Measurements from ENCODE around the gene IRS2.

Gene IRS2

GRCh38 chr13:109761695-109762094 is 24.7 kb downstream of the IRS2 start:
- H3K4me1 ChIP-seq (ENCODE audit: control insufficient read depth in 5 of 5, insufficient read depth in 5 of 5, low read length in 5 of 5), result peaks cover 0 to 64% (median 20%) of the 10 kb centered on the region in 5 donors

GRCh38 chr13:109760951-109761350 is 25.4 kb downstream of the IRS2 start:
- Histone ChIP-seq H3K4me1 (ENCODE audit: control insufficient read depth in 5 of 5, insufficient read depth in 5 of 5, low read length in 5 of 5) (peaks cover 0 to 67% (median 23%) of the 10 kb centered on the region in 5 donors), H3K9ac (ENCODE audit: low read length in 5 of 5) (peak overlapping the region in 2 of 5 donors; percentile 3 to 8), H3K9me3 (ENCODE audit: control insufficient read depth in 5 of 5, low read length in 5 of 5) (no peaks in the 10 kb centered on the region), H3K27me3 (ENCODE audit: control insufficient read depth in 5 of 5, insufficient read depth in 4 of 5, low read length in 5 of 5) (no peaks in the 10 kb centered on the region), H3K27ac (ENCODE audit: low read depth, low read length) (peak overlapping the region; percentile 76), H3K36me3 (ENCODE audit: control insufficient read depth in 5 of 5, insufficient read depth in 5 of 5, low read length in 5 of 5) (peaks cover 2 to 10% (median 3%) of the 10 kb centered on the region in 5 donors), H3K4me3 (ENCODE audit: low read depth in 1 of 5, low read length in 5 of 5) (no peak overlapping the region)

More at GRCh38 chr13:109761695-109762094, 24.7 kb downstream of the IRS2 start:
- Histone ChIP-seq H3K36me3 (ENCODE audit: control insufficient read depth in 5 of 5, insufficient read depth in 5 of 5, low read length in 5 of 5) (peaks cover 0 to 4% (median 2%) of the 10 kb centered on the region in 5 donors), H3K4me3 (ENCODE audit: low read depth in 1 of 5, low read length in 5 of 5) (no peak overlapping the region), H3K9ac (ENCODE audit: low read length in 5 of 5) (no peak overlapping the region), H3K27me3 (ENCODE audit: control insufficient read depth in 5 of 5, insufficient read depth in 4 of 5, low read length in 5 of 5) (no peaks in the 10 kb centered on the region), H3K9me3 (ENCODE audit: control insufficient read depth in 5 of 5, low read length in 5 of 5) (no peaks in the 10 kb centered on the region), H3K27ac (ENCODE audit: low read depth, low read length) (peak overlapping the region; percentile 76)

GRCh38 chr13:109760402-109760801 is 26.0 kb downstream of the IRS2 start:
- Histone ChIP-seq H3K9me3 (ENCODE audit: control insufficient read depth in 5 of 5, low read length in 5 of 5) (no peaks in the 10 kb centered on the region), H3K27me3 (ENCODE audit: control insufficient read depth in 5 of 5, insufficient read depth in 4 of 5, low read length in 5 of 5) (no peaks in the 10 kb centered on the region), H3K4me3 (ENCODE audit: low read depth in 1 of 5, low read length in 5 of 5) (no peak overlapping the region), H3K9ac (ENCODE audit: low read length in 5 of 5) (no peak overlapping the region), H3K36me3 (ENCODE audit: control insufficient read depth in 5 of 5, insufficient read depth in 5 of 5, low read length in 5 of 5) (peaks cover 8 to 15% (median 9%) of the 10 kb centered on the region in 5 donors), H3K27ac (ENCODE audit: low read depth, low read length) (peak overlapping the region; percentile 76), H3K4me1 (ENCODE audit: control insufficient read depth in 5 of 5, insufficient read depth in 5 of 5, low read length in 5 of 5) (peaks cover 0 to 67% (median 23%) of the 10 kb centered on the region in 5 donors)

GRCh38 chr13:109759609-109760008 is 26.8 kb downstream of the IRS2 start:
- no peak overlapping the region for H3K4me3 ChIP-seq (ENCODE audit: low read depth in 1 of 5, low read length in 5 of 5)
- no peaks in the 10 kb centered on the region for H3K9me3 ChIP-seq (ENCODE audit: control insufficient read depth in 5 of 5, low read length in 5 of 5)
- peaks cover 0 to 62% (median 23%) of the 10 kb centered on the region in 5 donors for H3K4me1 ChIP-seq (ENCODE audit: control insufficient read depth in 5 of 5, insufficient read depth in 5 of 5, low read length in 5 of 5)
- H3K9ac ChIP-seq (ENCODE audit: low read length in 5 of 5), result no peak overlapping the region
- H3K36me3 ChIP-seq (ENCODE audit: control insufficient read depth in 5 of 5, insufficient read depth in 5 of 5, low read length in 5 of 5), result peaks cover 8 to 22% (median 14%) of the 10 kb centered on the region in 5 donors
- H3K27me3 ChIP-seq (ENCODE audit: control insufficient read depth in 5 of 5, insufficient read depth in 4 of 5, low read length in 5 of 5), result no peaks in the 10 kb centered on the region
- peak overlapping the region; percentile 76 for H3K27ac ChIP-seq (ENCODE audit: low read depth, low read length)

- no peak overlapping the region for H3K9ac ChIP-seq (ENCODE audit: low read length in 5 of 5)
Observed at GRCh38 chr13:109758937-109759480, 27.4 kb downstream of the IRS2 start.

GRCh38 chr13:109756778-109757177 is 29.6 kb downstream of the IRS2 start:
- Histone ChIP-seq H3K4me1 (ENCODE audit: control insufficient read depth in 5 of 5, insufficient read depth in 5 of 5, low read length in 5 of 5) (peaks cover 0 to 37% (median 15%) of the 10 kb centered on the region in 5 donors), H3K27me3 (ENCODE audit: control insufficient read depth in 5 of 5, insufficient read depth in 4 of 5, low read length in 5 of 5) (no peaks in the 10 kb centered on the region), H3K9me3 (ENCODE audit: control insufficient read depth in 5 of 5, low read length in 5 of 5) (no peaks in the 10 kb centered on the region), H3K9ac (ENCODE audit: low read length in 5 of 5) (no peak overlapping the region), H3K27ac (ENCODE audit: low read depth, low read length) (peak overlapping the region; percentile 26), H3K36me3 (ENCODE audit: control insufficient read depth in 5 of 5, insufficient read depth in 5 of 5, low read length in 5 of 5) (peaks cover 17 to 36% (median 34%) of the 10 kb centered on the region in 5 donors), H3K4me3 (ENCODE audit: low read depth in 1 of 5, low read length in 5 of 5) (no peak overlapping the region)

More at GRCh38 chr13:109758937-109759480, 27.4 kb downstream of the IRS2 start:
- H3K9me3 ChIP-seq (ENCODE audit: control insufficient read depth in 5 of 5, low read length in 5 of 5), result no peaks in the 10 kb centered on the region
- H3K4me3 ChIP-seq (ENCODE audit: low read depth in 1 of 5, low read length in 5 of 5), result peak overlapping the region in 1 of 5 donors; percentile 6
- no peaks in the 10 kb centered on the region for H3K27me3 ChIP-seq (ENCODE audit: control insufficient read depth in 5 of 5, insufficient read depth in 4 of 5, low read length in 5 of 5)
- H3K36me3 ChIP-seq (ENCODE audit: control insufficient read depth in 5 of 5, insufficient read depth in 5 of 5, low read length in 5 of 5), result peaks cover 6 to 27% (median 17%) of the 10 kb centered on the region in 5 donors
- H3K27ac ChIP-seq (ENCODE audit: low read depth, low read length), result peak overlapping the region; percentile 76
- peaks cover 0 to 56% (median 23%) of the 10 kb centered on the region in 5 donors for H3K4me1 ChIP-seq (ENCODE audit: control insufficient read depth in 5 of 5, insufficient read depth in 5 of 5, low read length in 5 of 5)

- Histone ChIP-seq H3K9me3 (ENCODE audit: control insufficient read depth in 5 of 5, low read length in 5 of 5) (no peaks in the 10 kb centered on the region), H3K27ac (ENCODE audit: low read depth, low read length) (peak overlapping the region; percentile 26), H3K4me3 (ENCODE audit: low read depth in 1 of 5, low read length in 5 of 5) (no peak overlapping the region), H3K4me1 (ENCODE audit: control insufficient read depth in 5 of 5, insufficient read depth in 5 of 5, low read length in 5 of 5) (peaks cover 0 to 30% (median 14%) of the 10 kb centered on the region in 5 donors), H3K36me3 (ENCODE audit: control insufficient read depth in 5 of 5, insufficient read depth in 5 of 5, low read length in 5 of 5) (peaks cover 17 to 36% (median 35%) of the 10 kb centered on the region in 5 donors), H3K9ac (ENCODE audit: low read length in 5 of 5) (no peak overlapping the region), H3K27me3 (ENCODE audit: control insufficient read depth in 5 of 5, insufficient read depth in 4 of 5, low read length in 5 of 5) (no peaks in the 10 kb centered on the region)
Observed at GRCh38 chr13:109755997-109756396, 30.4 kb downstream of the IRS2 start.

GRCh38 chr13:109755551-109755950 is 30.8 kb downstream of the IRS2 start:
- H3K27ac ChIP-seq (ENCODE audit: low read depth, low read length), result peak overlapping the region; percentile 26
- H3K27me3 ChIP-seq (ENCODE audit: control insufficient read depth in 5 of 5, insufficient read depth in 4 of 5, low read length in 5 of 5), result no peaks in the 10 kb centered on the region
- H3K4me3 ChIP-seq (ENCODE audit: low read depth in 1 of 5, low read length in 5 of 5), result no peak overlapping the region
- no peaks in the 10 kb centered on the region for H3K9me3 ChIP-seq (ENCODE audit: control insufficient read depth in 5 of 5, low read length in 5 of 5)
- H3K36me3 ChIP-seq (ENCODE audit: control insufficient read depth in 5 of 5, insufficient read depth in 5 of 5, low read length in 5 of 5), result peaks cover 17 to 36% (median 35%) of the 10 kb centered on the region in 5 donors
- no peak overlapping the region for H3K9ac ChIP-seq (ENCODE audit: low read length in 5 of 5)
- H3K4me1 ChIP-seq (ENCODE audit: control insufficient read depth in 5 of 5, insufficient read depth in 5 of 5, low read length in 5 of 5), result peaks cover 0 to 26% (median 12%) of the 10 kb centered on the region in 5 donors

GRCh38 chr13:109751477-109751876 is 34.9 kb downstream of the IRS2 start:
- Histone ChIP-seq H3K9me3 (ENCODE audit: control insufficient read depth in 5 of 5, low read length in 5 of 5) (no peaks in the 10 kb centered on the region), H3K27me3 (ENCODE audit: control insufficient read depth in 5 of 5, insufficient read depth in 4 of 5, low read length in 5 of 5) (no peaks in the 10 kb centered on the region), H3K9ac (ENCODE audit: low read length in 5 of 5) (no peak overlapping the region), H3K36me3 (ENCODE audit: control insufficient read depth in 5 of 5, insufficient read depth in 5 of 5, low read length in 5 of 5) (peaks cover 17 to 35% (median 32%) of the 10 kb centered on the region in 5 donors), H3K4me1 (ENCODE audit: control insufficient read depth in 5 of 5, insufficient read depth in 5 of 5, low read length in 5 of 5) (peaks cover 0 to 2% (median 0%) of the 10 kb centered on the region in 5 donors), H3K4me3 (ENCODE audit: low read depth in 1 of 5, low read length in 5 of 5) (no peak overlapping the region), H3K27ac (ENCODE audit: low read depth, low read length) (no peak overlapping the region)

GRCh38 chr13:109750221-109750775 is 36.1 kb downstream of the IRS2 start:
- H3K36me3 ChIP-seq (ENCODE audit: control insufficient read depth in 5 of 5, insufficient read depth in 5 of 5, low read length in 5 of 5), result peaks cover 11 to 26% (median 20%) of the 10 kb centered on the region in 5 donors
- no peaks in the 10 kb centered on the region for H3K27me3 ChIP-seq (ENCODE audit: control insufficient read depth in 5 of 5, insufficient read depth in 4 of 5, low read length in 5 of 5)
- H3K4me1 ChIP-seq (ENCODE audit: control insufficient read depth in 5 of 5, insufficient read depth in 5 of 5, low read length in 5 of 5), result no peaks in the 10 kb centered on the region
- H3K4me3 ChIP-seq (ENCODE audit: low read depth in 1 of 5, low read length in 5 of 5), result no peak overlapping the region
- H3K9ac ChIP-seq (ENCODE audit: low read length in 5 of 5), result no peak overlapping the region
- H3K27ac ChIP-seq (ENCODE audit: low read depth, low read length), result no peak overlapping the region
- H3K9me3 ChIP-seq (ENCODE audit: control insufficient read depth in 5 of 5, low read length in 5 of 5), result no peaks in the 10 kb centered on the region

Measured in subcutaneous abdominal adipose tissue (tissue), 5 donors.